Skeletal muscle cell (primary cell): Measurements from ENCODE around the gene HDAC8.

ENCODE experiments used
- DNase-seq: peaks from one replicate; pipeline ENCODE4 v3.0.0-alpha.2; 2010; ENCODE audit warnings: low read depth
- H3K4me3 ChIP-seq: 2 replicates; pipeline ENCODE4 v1.5.1; 2011; ENCODE audit warnings: low read depth, mild to moderate bottlenecking, control low read depth, low read length, moderate library complexity

HDAC8 gene

GRCh38 chrX:72306851-72307645 is 265.6 kb downstream of the HDAC8 start:
- DNase-seq, result peak; percentile 30
- peak overlapping the region; percentile 52 for H3K4me3 ChIP-seq

GRCh38 chrX:72306085-72306801 is 266.4 kb downstream of the HDAC8 start:
- peak overlapping the region; percentile 52 for H3K4me3 ChIP-seq
- DNase-seq, result no peak

- DNase-seq, result no peak
- peak within 1 kb of the TSS; percentile 52 for H3K4me3 ChIP-seq
Observed at GRCh38 chrX:72305286-72306084, 267.2 kb downstream of the HDAC8 start, which contains the start of gene CITED1. CITED1 (minus strand) TSS chrX:72305914; CDS start chrX:72302869, 3,045 bp downstream.

GRCh38 chrX:72304877-72305276 is 267.8 kb downstream of the HDAC8 start:
- no peak for DNase-seq
- H3K4me3 ChIP-seq, result peak overlapping the region; percentile 52

- H3K4me3 ChIP-seq, result no peak overlapping the region
- DNase-seq, result no peak
Observed at GRCh38 chrX:72301781-72302180, 270.9 kb downstream of the HDAC8 start.

GRCh38 chrX:72299891-72300630 is 272.6 kb downstream of the HDAC8 start:
- no peak for DNase-seq
- no peak overlapping the region for H3K4me3 ChIP-seq

- no peak for DNase-seq
- H3K4me3 ChIP-seq, result no peak overlapping the region
Observed at GRCh38 chrX:72297953-72298730, 274.5 kb downstream of the HDAC8 start.

- DNase-seq, result no peak
- H3K4me3 ChIP-seq, result no peak overlapping the region
Observed at GRCh38 chrX:72296991-72297390, 275.7 kb downstream of the HDAC8 start.

GRCh38 chrX:72295745-72296144 is 276.9 kb downstream of the HDAC8 start:
- H3K4me3 ChIP-seq, result no peak overlapping the region
- DNase-seq, result no peak

GRCh38 chrX:72294497-72294896 is 278.1 kb downstream of the HDAC8 start:
- no peak overlapping the region for H3K4me3 ChIP-seq
- DNase-seq, result no peak

GRCh38 chrX:72282302-72282701 is 290.3 kb downstream of the HDAC8 start:
- no peak for DNase-seq
- no peak overlapping the region for H3K4me3 ChIP-seq

GRCh38 chrX:72280321-72280845 is 292.3 kb downstream of the HDAC8 start:
- DNase-seq, result peak; percentile 15
- H3K4me3 ChIP-seq, result no peak overlapping the region
